Liver (tissue), 9 donors: ENCODE measurements around the gene UQCR10. TPM values are rescaled to one million over a fixed set of nuclear protein-coding genes. Genes with fewer than 3 reads are reported as not detected.

ENCODE experiments used
- DNase-seq: peaks from one replicate; pipeline ENCODE4 v3.0.0-alpha.2; 2017; ENCODE audit warnings: low spot score
- H3K27ac ChIP-seq, 2 donors: one replicate each; pipeline ENCODE4 v1.7.0; 2013; ENCODE audit warnings: inconsistent platforms in 2 of 2, low read length in 2 of 2, control low read depth in 1 of 2, low read depth in 1 of 2, mild to moderate bottlenecking in 1 of 2
- H3K27me3 ChIP-seq, 4 donors: one replicate each; pipeline versions ENCODE4 v1.6.1 to v1.7.0; 2013; ENCODE audit warnings: low read length in 3 of 4, inconsistent platforms in 1 of 4, mild to moderate bottlenecking in 1 of 4, moderate library complexity in 1 of 4; ENCODE audit not compliant: control insufficient read depth in 4 of 4, insufficient read depth in 4 of 4
- H3K36me3 ChIP-seq, 4 donors: one replicate each; pipeline versions ENCODE4 v1.6.1 to v1.7.0; 2013; ENCODE audit warnings: low read length in 3 of 4, mild to moderate bottlenecking in 3 of 4, low read depth in 1 of 4, moderate library complexity in 1 of 4; ENCODE audit not compliant: control insufficient read depth in 4 of 4, insufficient read depth in 3 of 4
- H3K4me1 ChIP-seq, 4 donors: one replicate each; pipeline versions ENCODE4 v1.6.1 to v1.7.0; 2013; ENCODE audit warnings: low read length in 3 of 4, mild to moderate bottlenecking in 3 of 4, moderate library complexity in 1 of 4; ENCODE audit not compliant: control insufficient read depth in 4 of 4, insufficient read depth in 4 of 4
- H3K4me3 ChIP-seq, 3 donors: one replicate each; pipeline versions ENCODE4 v1.6.1 to v1.7.0; 2013; ENCODE audit warnings: low read length in 3 of 3, control low read depth in 1 of 3, low read depth in 1 of 3, mild to moderate bottlenecking in 1 of 3
- H3K9ac ChIP-seq, 2 donors: one replicate each; pipeline ENCODE4 v1.7.0; 2013; ENCODE audit warnings: low read length in 2 of 2, mild to moderate bottlenecking in 2 of 2, moderate library complexity in 2 of 2, control low read depth in 1 of 2, low read depth in 1 of 2
- H3K9me3 ChIP-seq, 4 donors: one replicate each; pipeline versions ENCODE4 v1.6.1 to v1.7.0; 2013; ENCODE audit warnings: low read length in 3 of 4; ENCODE audit not compliant: control insufficient read depth in 4 of 4
- EGR1 ChIP-seq, 2 donors: IDR thresholded peaks; 2 replicates each; pipeline ENCODE4 v1.6.1; 2016 to 2018; ENCODE audit warnings: antibody characterized with exemption in 2 of 2, low read depth in 2 of 2
- FOXA1 ChIP-seq: IDR thresholded peaks from 2 replicates; pipeline ENCODE4 v1.6.1; 2016; ENCODE audit warnings: antibody characterized with exemption
- FOXA2 ChIP-seq: IDR thresholded peaks from 2 replicates; pipeline ENCODE4 v1.6.1; 2016; ENCODE audit warnings: antibody characterized with exemption
- HNF4A ChIP-seq, 2 donors: conservative IDR thresholded peaks; 2 replicates each; pipeline ENCODE4 v1.6.1; 2016; ENCODE audit warnings: antibody characterized with exemption in 2 of 2, mild to moderate bottlenecking in 2 of 2
- HNF4G ChIP-seq: IDR thresholded peaks from 2 replicates; pipeline ENCODE4 v1.6.1; 2016; ENCODE audit warnings: antibody characterized with exemption
- JUND ChIP-seq, 2 donors: IDR thresholded peaks; 2 replicates each; pipeline ENCODE4 v1.6.1; 2016; ENCODE audit warnings: antibody characterized with exemption in 2 of 2
- NR2F2 ChIP-seq: IDR thresholded peaks from 2 replicates; pipeline ENCODE4 v1.6.1; 2016; ENCODE audit warnings: antibody characterized with exemption
- RXRA ChIP-seq, 2 donors: IDR thresholded peaks; 2 replicates each; pipeline ENCODE4 v1.6.1; 2017 to 2018; ENCODE audit warnings: antibody characterized with exemption in 2 of 2, mild to moderate bottlenecking in 1 of 2
- TAF1 ChIP-seq: conservative IDR thresholded peaks from 2 replicates; pipeline ENCODE4 v1.6.1; 2016; ENCODE audit warnings: antibody characterized with exemption, mild to moderate bottlenecking
- WGBS: extraction: QIAGEN DNeasy Blood & Tissue Kit; methylation state at CpG from one replicate; pipeline ENCODE4 v1.1.7; 2013; 5-methylcytosine and 5-hydroxymethylcytosine counted together
- polyA plus RNA-seq, 2 donors: library from polyadenylated mRNA; stranded (reverse) in 1 of 2; unstranded in 1 of 2; fragments of 200-250 nt in 1 of 2; fragments of >200 nt in 1 of 2; fragmentation: Nextera tagmentation in 1 of 2; extraction: Ambion mirVana in 1 of 2; gene quantifications; one replicate each; pipeline versions ENCODE4 v1.2.1 to v1.2.3, GENCODE V29; 2013 to 2015
- total RNA-seq, 2 donors: library from RNA; depleted of rRNA; stranded (reverse); fragments of >200 nt; gene quantifications; one replicate each; pipeline ENCODE4 v1.2.3, GENCODE V29; 2014
- TF ChIP-seq, protein P1 (sequence below): IDR thresholded peaks from 2 replicates; pipeline ENCODE4 v1.6.1; 2016; ENCODE audit warnings: antibody characterized with exemption
- TF ChIP-seq, protein P2 (sequence below): IDR thresholded peaks from 2 replicates; pipeline ENCODE4 v1.6.1; 2016; ENCODE audit warnings: antibody characterized with exemption
- TF ChIP-seq, protein P3 (sequence below): IDR thresholded peaks from 2 replicates; pipeline ENCODE4 v1.6.1; 2016; ENCODE audit warnings: antibody characterized with exemption, mild to moderate bottlenecking
- TF ChIP-seq, protein P4 (sequence below): fragments of 150-350 bp; IDR thresholded peaks from 2 replicates; pipeline ENCODE4 v1.5.1; 2017; ENCODE audit warnings: improper control_type of control experiment, low read depth, low read length; ENCODE audit not compliant: missing input control
- donor health status: healthy.
- donor health status: healthy.
- donor health status: healthy.
- donor health status: healthy.
- donor health status: healthy.

The UQCR10 gene
- total and polyA plus RNA-seq, 4 donors, result 40.2 to 243 (median 102) TPM

DNA sequence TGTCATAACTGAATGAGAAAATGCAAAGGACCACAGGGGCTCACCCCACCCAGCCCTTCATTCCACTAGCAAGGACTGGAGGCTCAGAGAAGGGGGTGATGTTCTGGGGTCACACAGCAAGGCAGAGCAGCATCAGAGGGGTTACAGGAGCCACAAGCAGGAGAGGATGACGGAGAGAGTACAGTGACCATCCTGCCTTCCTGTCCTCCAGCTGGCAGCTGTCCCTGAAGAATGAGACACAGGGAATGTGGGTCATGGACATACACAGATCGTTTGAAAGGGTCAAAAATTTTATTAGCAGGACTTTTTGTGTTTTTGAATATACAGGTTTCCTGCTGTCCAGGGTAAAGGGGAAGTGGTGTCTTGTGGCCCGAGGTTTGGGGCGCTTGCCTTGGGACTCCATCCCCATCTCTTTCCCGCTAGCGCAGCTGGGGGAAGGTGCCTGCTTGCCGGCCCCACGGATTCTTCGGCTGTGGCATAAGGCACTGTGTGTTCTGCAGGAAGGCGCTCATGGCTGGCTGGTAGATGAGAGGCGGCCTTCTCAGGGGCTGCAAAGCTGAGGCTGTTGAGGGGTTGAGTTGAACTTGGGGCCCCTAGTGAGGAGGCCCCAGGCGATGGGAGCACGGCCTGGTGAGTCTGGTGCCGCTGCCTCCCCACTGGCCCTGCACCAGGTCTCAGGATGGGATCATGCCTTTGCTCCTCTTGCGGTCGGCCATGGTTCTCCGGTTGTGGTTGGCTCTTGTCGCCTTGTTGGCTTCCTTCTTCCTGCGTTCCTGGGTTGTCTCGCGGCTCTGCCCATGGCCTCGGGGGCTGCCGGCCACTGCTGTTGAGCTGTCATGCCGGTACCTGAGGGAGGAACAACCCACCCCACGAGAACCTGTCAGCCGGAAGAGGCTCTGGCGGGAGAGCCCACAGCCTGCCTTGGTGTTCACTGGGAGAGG, 21.4 kb downstream of the UQCR10 start:
- 91% methylated on average over 27 of the region's 27 CpGs for WGBS
- TF ChIP-seq TAF1 (no peak), EGR1 (IDR thresholded peaks at IDR 0.05; ENCODE audit: low read depth in 2 of 2) (no peak), FOXA1 (no peak), RXRA (IDR thresholded peaks at IDR 0.05) (no peak), NR2F2 (no peak), JUND (IDR thresholded peaks at IDR 0.05) (no peak)
- TF ChIP-seq, protein P1, sequence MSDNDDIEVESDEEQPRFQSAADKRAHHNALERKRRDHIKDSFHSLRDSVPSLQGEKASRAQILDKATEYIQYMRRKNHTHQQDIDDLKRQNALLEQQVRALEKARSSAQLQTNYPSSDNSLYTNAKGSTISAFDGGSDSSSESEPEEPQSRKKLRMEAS, result no peak
- TF ChIP-seq, protein P2, sequence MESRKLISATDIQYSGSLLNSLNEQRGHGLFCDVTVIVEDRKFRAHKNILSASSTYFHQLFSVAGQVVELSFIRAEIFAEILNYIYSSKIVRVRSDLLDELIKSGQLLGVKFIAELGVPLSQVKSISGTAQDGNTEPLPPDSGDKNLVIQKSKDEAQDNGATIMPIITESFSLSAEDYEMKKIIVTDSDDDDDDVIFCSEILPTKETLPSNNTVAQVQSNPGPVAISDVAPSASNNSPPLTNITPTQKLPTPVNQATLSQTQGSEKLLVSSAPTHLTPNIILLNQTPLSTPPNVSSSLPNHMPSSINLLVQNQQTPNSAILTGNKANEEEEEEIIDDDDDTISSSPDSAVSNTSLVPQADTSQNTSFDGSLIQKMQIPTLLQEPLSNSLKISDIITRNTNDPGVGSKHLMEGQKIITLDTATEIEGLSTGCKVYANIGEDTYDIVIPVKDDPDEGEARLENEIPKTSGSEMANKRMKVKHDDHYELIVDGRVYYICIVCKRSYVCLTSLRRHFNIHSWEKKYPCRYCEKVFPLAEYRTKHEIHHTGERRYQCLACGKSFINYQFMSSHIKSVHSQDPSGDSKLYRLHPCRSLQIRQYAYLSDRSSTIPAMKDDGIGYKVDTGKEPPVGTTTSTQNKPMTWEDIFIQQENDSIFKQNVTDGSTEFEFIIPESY, result no peak
- TF ChIP-seq, protein P3, sequence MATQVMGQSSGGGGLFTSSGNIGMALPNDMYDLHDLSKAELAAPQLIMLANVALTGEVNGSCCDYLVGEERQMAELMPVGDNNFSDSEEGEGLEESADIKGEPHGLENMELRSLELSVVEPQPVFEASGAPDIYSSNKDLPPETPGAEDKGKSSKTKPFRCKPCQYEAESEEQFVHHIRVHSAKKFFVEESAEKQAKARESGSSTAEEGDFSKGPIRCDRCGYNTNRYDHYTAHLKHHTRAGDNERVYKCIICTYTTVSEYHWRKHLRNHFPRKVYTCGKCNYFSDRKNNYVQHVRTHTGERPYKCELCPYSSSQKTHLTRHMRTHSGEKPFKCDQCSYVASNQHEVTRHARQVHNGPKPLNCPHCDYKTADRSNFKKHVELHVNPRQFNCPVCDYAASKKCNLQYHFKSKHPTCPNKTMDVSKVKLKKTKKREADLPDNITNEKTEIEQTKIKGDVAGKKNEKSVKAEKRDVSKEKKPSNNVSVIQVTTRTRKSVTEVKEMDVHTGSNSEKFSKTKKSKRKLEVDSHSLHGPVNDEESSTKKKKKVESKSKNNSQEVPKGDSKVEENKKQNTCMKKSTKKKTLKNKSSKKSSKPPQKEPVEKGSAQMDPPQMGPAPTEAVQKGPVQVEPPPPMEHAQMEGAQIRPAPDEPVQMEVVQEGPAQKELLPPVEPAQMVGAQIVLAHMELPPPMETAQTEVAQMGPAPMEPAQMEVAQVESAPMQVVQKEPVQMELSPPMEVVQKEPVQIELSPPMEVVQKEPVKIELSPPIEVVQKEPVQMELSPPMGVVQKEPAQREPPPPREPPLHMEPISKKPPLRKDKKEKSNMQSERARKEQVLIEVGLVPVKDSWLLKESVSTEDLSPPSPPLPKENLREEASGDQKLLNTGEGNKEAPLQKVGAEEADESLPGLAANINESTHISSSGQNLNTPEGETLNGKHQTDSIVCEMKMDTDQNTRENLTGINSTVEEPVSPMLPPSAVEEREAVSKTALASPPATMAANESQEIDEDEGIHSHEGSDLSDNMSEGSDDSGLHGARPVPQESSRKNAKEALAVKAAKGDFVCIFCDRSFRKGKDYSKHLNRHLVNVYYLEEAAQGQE, result no peak
- no peaks in the 10 kb centered on the region for H3K27me3 ChIP-seq
- no peak overlapping the region for H3K9ac ChIP-seq
- H3K27ac ChIP-seq, result no peak overlapping the region
- no peaks in the 10 kb centered on the region for H3K9me3 ChIP-seq
- DNase-seq, result no peak
- H3K4me1 ChIP-seq, result peaks cover 12 to 26% (median 20%) of the 10 kb centered on the region in 4 donors
- peaks cover 18 to 49% (median 30%) of the 10 kb centered on the region in 4 donors for H3K36me3 ChIP-seq
- no peak overlapping the region for H3K4me3 ChIP-seq

DNA sequence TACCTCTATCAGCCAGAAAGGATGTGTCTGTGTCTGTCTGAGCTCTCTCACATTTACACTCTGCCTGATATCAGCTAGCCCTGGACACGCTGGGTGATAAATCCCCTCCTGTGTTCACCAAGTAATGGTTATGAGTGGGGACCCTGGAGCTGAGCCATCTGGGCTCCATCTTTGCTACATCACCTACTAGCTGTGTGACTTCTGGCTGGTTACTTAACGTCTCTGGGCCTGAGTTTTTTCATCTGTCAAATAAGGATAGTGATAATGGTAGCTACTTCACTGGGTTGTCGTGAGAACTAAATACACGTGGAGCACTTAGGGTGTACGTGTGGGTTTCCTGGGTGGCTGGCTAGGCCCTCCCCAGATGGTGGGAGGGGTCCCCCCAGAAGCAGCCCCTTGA, 22.9 kb downstream of the UQCR10 start:
- Histone ChIP-seq H3K36me3 (peaks cover 18 to 54% (median 35%) of the 10 kb centered on the region in 4 donors), H3K4me1 (peaks cover 4 to 13% (median 11%) of the 10 kb centered on the region in 4 donors), H3K27me3 (no peaks in the 10 kb centered on the region), H3K9me3 (no peaks in the 10 kb centered on the region), H3K9ac (no peak overlapping the region), H3K27ac (no peak overlapping the region), H3K4me3 (no peak overlapping the region)
- TF ChIP-seq TAF1 (no peak), EGR1 (IDR thresholded peaks at IDR 0.05; ENCODE audit: low read depth in 2 of 2) (no peak), FOXA2 (no peak), HNF4A (conservative IDR thresholded peaks at IDR 0.05) (no peak), HNF4G (no peak)
- TF ChIP-seq, protein P2, result no peak
- TF ChIP-seq, protein P4, sequence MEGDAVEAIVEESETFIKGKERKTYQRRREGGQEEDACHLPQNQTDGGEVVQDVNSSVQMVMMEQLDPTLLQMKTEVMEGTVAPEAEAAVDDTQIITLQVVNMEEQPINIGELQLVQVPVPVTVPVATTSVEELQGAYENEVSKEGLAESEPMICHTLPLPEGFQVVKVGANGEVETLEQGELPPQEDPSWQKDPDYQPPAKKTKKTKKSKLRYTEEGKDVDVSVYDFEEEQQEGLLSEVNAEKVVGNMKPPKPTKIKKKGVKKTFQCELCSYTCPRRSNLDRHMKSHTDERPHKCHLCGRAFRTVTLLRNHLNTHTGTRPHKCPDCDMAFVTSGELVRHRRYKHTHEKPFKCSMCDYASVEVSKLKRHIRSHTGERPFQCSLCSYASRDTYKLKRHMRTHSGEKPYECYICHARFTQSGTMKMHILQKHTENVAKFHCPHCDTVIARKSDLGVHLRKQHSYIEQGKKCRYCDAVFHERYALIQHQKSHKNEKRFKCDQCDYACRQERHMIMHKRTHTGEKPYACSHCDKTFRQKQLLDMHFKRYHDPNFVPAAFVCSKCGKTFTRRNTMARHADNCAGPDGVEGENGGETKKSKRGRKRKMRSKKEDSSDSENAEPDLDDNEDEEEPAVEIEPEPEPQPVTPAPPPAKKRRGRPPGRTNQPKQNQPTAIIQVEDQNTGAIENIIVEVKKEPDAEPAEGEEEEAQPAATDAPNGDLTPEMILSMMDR, result no peak
- DNase-seq, result no peak
- WGBS, result 94% methylated on average over 5 of the region's 5 CpGs
